Measurements from ENCODE around the gene KCTD1.

Gene KCTD1

GRCh38 chr18:26480897-26481795, 67.2 kb downstream of the KCTD1 start:
- no peak for DNase-seq (ENCODE audit: low spot score)

- no peak for DNase-seq (ENCODE audit: low spot score)
Measured at GRCh38 chr18:26479681-26480079, 68.7 kb downstream of the KCTD1 start.

- no peak for DNase-seq (ENCODE audit: low spot score)
Measured at GRCh38 chr18:26479065-26479680, 69.2 kb downstream of the KCTD1 start.

- no peak for DNase-seq (ENCODE audit: low spot score)
Measured at GRCh38 chr18:26477828-26478466, 70.4 kb downstream of the KCTD1 start.

GRCh38 chr18:26476697-26477096, 71.7 kb downstream of the KCTD1 start:
- DNase-seq (ENCODE audit: low spot score): no peak

GRCh38 chr18:26474542-26474941, 73.8 kb downstream of the KCTD1 start:
- no peak for DNase-seq (ENCODE audit: low spot score)

GRCh38 chr18:26473672-26474071, 74.7 kb downstream of the KCTD1 start:
- DNase-seq (ENCODE audit: low spot score): no peak

- no peak for DNase-seq (ENCODE audit: low spot score)
Measured at GRCh38 chr18:26471826-26472225, 76.5 kb downstream of the KCTD1 start.

- no peak for DNase-seq (ENCODE audit: low spot score)
Measured at GRCh38 chr18:26471027-26471426, 77.3 kb downstream of the KCTD1 start.

GRCh38 chr18:26470011-26470637, 78.2 kb downstream of the KCTD1 start:
- DNase-seq (ENCODE audit: low spot score): no peak

- DNase-seq (ENCODE audit: low spot score): no peak
Measured at GRCh38 chr18:26468931-26469340, 79.4 kb downstream of the KCTD1 start.

GRCh38 chr18:26466026-26466425, 82.3 kb downstream of the KCTD1 start:
- no peak for DNase-seq (ENCODE audit: low spot score)

- no peak for DNase-seq (ENCODE audit: low spot score)
Measured at GRCh38 chr18:26465431-26465830, 82.9 kb downstream of the KCTD1 start.

GRCh38 chr18:26464128-26465011, 84.0 kb downstream of the KCTD1 start:
- DNase-seq (ENCODE audit: low spot score): no peak

- DNase-seq (ENCODE audit: low spot score): no peak
Measured at GRCh38 chr18:26462355-26462754, 86.0 kb downstream of the KCTD1 start.

- DNase-seq (ENCODE audit: low spot score): no peak
Measured at GRCh38 chr18:26461405-26461804, 86.9 kb downstream of the KCTD1 start.

- DNase-seq (ENCODE audit: low spot score): no peak
Measured at GRCh38 chr18:26460449-26461091, 87.8 kb downstream of the KCTD1 start.

GRCh38 chr18:26459884-26460283, 88.5 kb downstream of the KCTD1 start:
- DNase-seq (ENCODE audit: low spot score): no peak

GRCh38 chr18:26459340-26459739, 89.0 kb downstream of the KCTD1 start:
- DNase-seq (ENCODE audit: low spot score): no peak

- no peak for DNase-seq (ENCODE audit: low spot score)
Measured at GRCh38 chr18:26458526-26459232, 89.7 kb downstream of the KCTD1 start.
